GM19372 (cell line): Measurements from ENCODE around the gene ARAP1.

Experiments used
- ATAC-seq: cut with Tn5 transposase; IDR thresholded peaks from one replicate; pipeline ENCODE4 v1.9.1; 2021; ENCODE audit warnings: mild to moderate bottlenecking, low read depth, moderate library complexity; ENCODE audit not compliant: unreplicated experiment

ARAP1 gene

GRCh38 chr11:72688486-72688885, 63.7 kb downstream of the ARAP1 start:
- no peak for ATAC-seq

- no peak for ATAC-seq
These were observed 64.9 kb downstream of the ARAP1 start for GRCh38 chr11:72687326-72687725.

- ATAC-seq = no peak
These were observed 65.5 kb downstream of the ARAP1 start for GRCh38 chr11:72686639-72687220.

- no peak for ATAC-seq
These were observed 66.4 kb downstream of the ARAP1 start for GRCh38 chr11:72685560-72686480.

- no peak for ATAC-seq
These were observed 67.8 kb downstream of the ARAP1 start for GRCh38 chr11:72684236-72684912.

GRCh38 chr11:72683782-72684200, 68.4 kb downstream of the ARAP1 start:
- ATAC-seq = no peak

- no peak for ATAC-seq
These were observed 69.4 kb downstream of the ARAP1 start for GRCh38 chr11:72682858-72683243.

- ATAC-seq = no peak
These were observed 69.9 kb downstream of the ARAP1 start for GRCh38 chr11:72682238-72682857.

- no peak for ATAC-seq
These were observed 70.7 kb downstream of the ARAP1 start for GRCh38 chr11:72681226-72682153.

GRCh38 chr11:72680624-72681158, 71.5 kb downstream of the ARAP1 start:
- no peak for ATAC-seq

- no peak for ATAC-seq
These were observed 72.3 kb downstream of the ARAP1 start for GRCh38 chr11:72679869-72680268.

- no peak for ATAC-seq
These were observed 73.7 kb downstream of the ARAP1 start for GRCh38 chr11:72678524-72678923.

- ATAC-seq = no peak
These were observed 75.3 kb downstream of the ARAP1 start for GRCh38 chr11:72676861-72677341.

GRCh38 chr11:72675221-72675620, 77.0 kb downstream of the ARAP1 start:
- ATAC-seq = no peak

- no peak for ATAC-seq
These were observed 78.0 kb downstream of the ARAP1 start, which contains the start of gene PDE2A for GRCh38 chr11:72673943-72674828. Gene PDE2A (minus strand): TSS chr11:72674422. CDS start chr11:72674207, 215 bp downstream.

- ATAC-seq = no peak
These were observed 78.8 kb downstream of the ARAP1 start for GRCh38 chr11:72673284-72673942.

GRCh38 chr11:72672597-72673238, 79.5 kb downstream of the ARAP1 start:
- ATAC-seq = no peak
